ENCODE measurements around the gene DTX3L. TPM values are rescaled to one million over a fixed set of nuclear protein-coding genes. Genes with fewer than 3 reads are reported as not detected.

Gene DTX3L
- polyA plus RNA-seq, 6 donors from 2014 or later: 10.9 to 34.1 (median 27.0) TPM

GRCh38 chr3:122621112-122621511 lies 57.0 kb downstream of the DTX3L start:
- Mint-ChIP-seq H3K9me3 (peaks cover 0 to 2% (median 0%) of the 10 kb centered on the region in 7 donors), H3K4me3 (peak overlapping the region; percentile 19 to 82 (median 62)), H3K27ac (peak overlapping the region; percentile 72 to 93 (median 92)), H3K36me3 (peaks cover 39 to 46% of the 10 kb centered on the region in 2 donors), H3K27me3 (no peaks in the 10 kb centered on the region), H3K4me1 (peaks cover 51 to 75% (median 62%) of the 10 kb centered on the region in 3 donors)
- DNase-seq (peak; percentile 43), ATAC-seq (ENCODE audit: low read depth in 2 of 2) (peak; percentile 68 to 73)

- H3K4me3 Mint-ChIP-seq: peak overlapping the region in 4 of 8 donors; percentile 24 to 79 (median 38)
- H3K9me3 Mint-ChIP-seq: peaks cover 0 to 2% (median 0%) of the 10 kb centered on the region in 7 donors
- peaks cover 48 to 70% (median 60%) of the 10 kb centered on the region in 3 donors for H3K4me1 Mint-ChIP-seq
- no peaks in the 10 kb centered on the region for H3K27me3 Mint-ChIP-seq
- H3K36me3 Mint-ChIP-seq: peaks cover 43 to 58% of the 10 kb centered on the region in 2 donors
- peak overlapping the region; percentile 38 to 93 (median 76) for H3K27ac Mint-ChIP-seq
- ATAC-seq (ENCODE audit: low read depth in 2 of 2) (peak; percentile 44 to 52), DNase-seq (no peak)
Observed at GRCh38 chr3:122623031-122623829, 59.1 kb downstream of the DTX3L start.

Other genes starting within 250 kb of the DTX3L start
- gene CSTA, start 239.1 kb upstream of the DTX3L start, polyA plus RNA-seq (ENCODE audit: low read depth in 6 of 6): 1 to 10 TPM in 1 of 6 donors, under 1 TPM in 3, not detected in 2; 0.57 to 2.5 (median 0.67) TPM
- gene MIX23, start 181.1 kb upstream of the DTX3L start, polyA plus RNA-seq (ENCODE audit: low read depth in 6 of 6): 10 to 100 TPM in 5 of 6 donors, under 1 TPM in 1; 0.77 to 28.5 (median 22.2) TPM
- 10 to 100 TPM; 54.9 to 99.9 (median 71.2) TPM for gene FAM162A, start 180.2 kb upstream of the DTX3L start, polyA plus RNA-seq (ENCODE audit: low read depth in 6 of 6)
- gene WDR5B, start 148.3 kb upstream of the DTX3L start, polyA plus RNA-seq (ENCODE audit: low read depth in 6 of 6): 1 to 10 TPM in 5 of 6 donors, not detected in 1; 1.8 to 3.1 (median 2.6) TPM
- gene KPNA1, start 49.4 kb upstream of the DTX3L start, polyA plus RNA-seq (ENCODE audit: low read depth in 6 of 6): 10 to 100 TPM; 31.5 to 44.1 (median 34.5) TPM
- 10 to 100 TPM; 13.1 to 26.2 (median 18.8) TPM for gene PARP9, start within 50 bp of the DTX3L start, polyA plus RNA-seq (ENCODE audit: low read depth in 6 of 6)
- 10 to 100 TPM; 10.9 to 24.4 (median 17.8) TPM for gene PARP15, start 13.3 kb downstream of the DTX3L start, polyA plus RNA-seq (ENCODE audit: low read depth in 6 of 6)
- 10 to 100 TPM in 5 of 6 donors, 1 to 10 TPM in 1; 5.9 to 45.2 (median 34.2) TPM for gene PARP14, start 116.5 kb downstream of the DTX3L start, polyA plus RNA-seq (ENCODE audit: low read depth in 6 of 6)
- gene HSPBAP1, start 229.5 kb downstream of the DTX3L start, polyA plus RNA-seq (ENCODE audit: low read depth in 6 of 6): 10 to 100 TPM in 4 of 6 donors, 1 to 10 TPM in 2; 8.6 to 14.7 (median 10.7) TPM
- 1 to 10 TPM; 3.0 to 5.4 (median 4.3) TPM for gene SLC49A4, start 230.7 kb downstream of the DTX3L start, polyA plus RNA-seq (ENCODE audit: low read depth in 6 of 6)

Data from naive B cell (primary cell).